ENCODE data around the gene ZDHHC11B.
"Not testable (repeated sequence)": the region's sequence is repeated elsewhere in the genome, so short reads cannot be mapped to it uniquely, and the experiment has no call there.

Gene ZDHHC11B

GRCh38 chr5:696191-696590 lies 88.3 kb downstream of the ZDHHC11B start:
- DNase-seq (ENCODE audit: low spot score); H3K36me3 ChIP-seq (replicated peaks in 1 of 2; ENCODE audit: control insufficient read depth in 2 of 2, insufficient read depth in 2 of 2, low read length in 2 of 2); H2BK12ac ChIP-seq (ENCODE audit: low read length); H4K8ac ChIP-seq (ENCODE audit: low read depth, low read length); H3K9me3 ChIP-seq (replicated peaks in 1 of 2; ENCODE audit: control insufficient read depth in 2 of 2, insufficient read depth in 1 of 2, low read depth in 1 of 2, low read length in 2 of 2); H3K18ac ChIP-seq (ENCODE audit: low read length); H2BK5ac ChIP-seq (ENCODE audit: low read length); H2BK15ac ChIP-seq (ENCODE audit: low read length); H4K91ac ChIP-seq (ENCODE audit: low read depth, low read length, poor library complexity); H3K23ac ChIP-seq (ENCODE audit: low read depth, low read length, poor library complexity); H3K4me3 ChIP-seq (ENCODE audit: low read length in 2 of 2); H3K27ac ChIP-seq (replicated peaks; ENCODE audit: low read length); H2AFZ ChIP-seq (ENCODE audit: low read length); H3K14ac ChIP-seq (ENCODE audit: low read length); H2BK120ac ChIP-seq (ENCODE audit: low read depth, low read length); H3K9ac ChIP-seq (ENCODE audit: low read depth, low read length, poor library complexity); H2AK5ac ChIP-seq (ENCODE audit: low read depth, low read length); H3K79me1 ChIP-seq (ENCODE audit: low read depth, low read length); H3K4me1 ChIP-seq (ENCODE audit: control insufficient read depth in 2 of 2, insufficient read depth in 1 of 2, low read depth in 1 of 2, low read length in 2 of 2); H3K4ac ChIP-seq (ENCODE audit: low read length); H3K4me2 ChIP-seq (ENCODE audit: insufficient read depth, low read length, poor library complexity, severe bottlenecking): not testable (repeated sequence)
- no CpG with 5 or more reads among the region's 8 CpGs for WGBS, 2 donors (ENCODE audit: extremely low coverage in 2 of 2, insufficient read length in 2 of 2, insufficient replicate concordance in 1 of 2)
- H3K27me3 ChIP-seq (ENCODE audit: control insufficient read depth in 3 of 3, insufficient read depth in 3 of 3, low read depth in 1 of 3, low read length in 3 of 3), result peaks cover 0 to 10% (median 0%) of the 10 kb centered on the region in 3 experiments

- H4K91ac ChIP-seq (ENCODE audit: low read depth, low read length, poor library complexity); H3K4me2 ChIP-seq (ENCODE audit: insufficient read depth, low read length, poor library complexity, severe bottlenecking); H3K4ac ChIP-seq (ENCODE audit: low read length); H3K79me1 ChIP-seq (ENCODE audit: low read depth, low read length); H2BK15ac ChIP-seq (ENCODE audit: low read length); H3K27ac ChIP-seq (replicated peaks; ENCODE audit: low read length); H3K18ac ChIP-seq (ENCODE audit: low read length); H2BK120ac ChIP-seq (ENCODE audit: low read depth, low read length); H3K36me3 ChIP-seq (replicated peaks in 1 of 2; ENCODE audit: control insufficient read depth in 2 of 2, insufficient read depth in 2 of 2, low read length in 2 of 2); H2BK12ac ChIP-seq (ENCODE audit: low read length); H2AFZ ChIP-seq (ENCODE audit: low read length); H3K4me1 ChIP-seq (ENCODE audit: control insufficient read depth in 2 of 2, insufficient read depth in 1 of 2, low read depth in 1 of 2, low read length in 2 of 2); H3K14ac ChIP-seq (ENCODE audit: low read length); H3K23ac ChIP-seq (ENCODE audit: low read depth, low read length, poor library complexity); H2AK5ac ChIP-seq (ENCODE audit: low read depth, low read length); H3K9me3 ChIP-seq (replicated peaks in 1 of 2; ENCODE audit: control insufficient read depth in 2 of 2, insufficient read depth in 1 of 2, low read depth in 1 of 2, low read length in 2 of 2); H3K9ac ChIP-seq (ENCODE audit: low read depth, low read length, poor library complexity); H2BK5ac ChIP-seq (ENCODE audit: low read length); H3K4me3 ChIP-seq (ENCODE audit: low read length in 2 of 2); DNase-seq (ENCODE audit: low spot score); H4K8ac ChIP-seq (ENCODE audit: low read depth, low read length): not testable (repeated sequence)
- WGBS, 2 donors (ENCODE audit: extremely low coverage in 2 of 2, insufficient read length in 2 of 2, insufficient replicate concordance in 1 of 2), result no CpG with 5 or more reads among the region's 13 CpGs
- H3K27me3 ChIP-seq (ENCODE audit: control insufficient read depth in 3 of 3, insufficient read depth in 3 of 3, low read depth in 1 of 3, low read length in 3 of 3), result peaks cover 0 to 10% (median 0%) of the 10 kb centered on the region in 3 experiments
Measured at GRCh38 chr5:695475-695874, 89.1 kb downstream of the ZDHHC11B start.

GRCh38 chr5:694042-694431 lies 90.5 kb downstream of the ZDHHC11B start:
- H3K14ac ChIP-seq (ENCODE audit: low read length); H3K4ac ChIP-seq (ENCODE audit: low read length); H2BK120ac ChIP-seq (ENCODE audit: low read depth, low read length); H3K4me2 ChIP-seq (ENCODE audit: insufficient read depth, low read length, poor library complexity, severe bottlenecking); H4K8ac ChIP-seq (ENCODE audit: low read depth, low read length); H2BK15ac ChIP-seq (ENCODE audit: low read length); H3K79me1 ChIP-seq (ENCODE audit: low read depth, low read length); H2BK12ac ChIP-seq (ENCODE audit: low read length); H3K9me3 ChIP-seq (replicated peaks in 1 of 2; ENCODE audit: control insufficient read depth in 2 of 2, insufficient read depth in 1 of 2, low read depth in 1 of 2, low read length in 2 of 2); H3K36me3 ChIP-seq (replicated peaks in 1 of 2; ENCODE audit: control insufficient read depth in 2 of 2, insufficient read depth in 2 of 2, low read length in 2 of 2); H3K23ac ChIP-seq (ENCODE audit: low read depth, low read length, poor library complexity); DNase-seq (ENCODE audit: low spot score); H2AFZ ChIP-seq (ENCODE audit: low read length); H3K18ac ChIP-seq (ENCODE audit: low read length); H2AK5ac ChIP-seq (ENCODE audit: low read depth, low read length); H2BK5ac ChIP-seq (ENCODE audit: low read length); H3K4me1 ChIP-seq (ENCODE audit: control insufficient read depth in 2 of 2, insufficient read depth in 1 of 2, low read depth in 1 of 2, low read length in 2 of 2); H3K9ac ChIP-seq (ENCODE audit: low read depth, low read length, poor library complexity); H4K91ac ChIP-seq (ENCODE audit: low read depth, low read length, poor library complexity); H3K27ac ChIP-seq (replicated peaks; ENCODE audit: low read length): not testable (repeated sequence)
- peaks cover 0 to 10% (median 0%) of the 10 kb centered on the region in 3 experiments for H3K27me3 ChIP-seq (ENCODE audit: control insufficient read depth in 3 of 3, insufficient read depth in 3 of 3, low read depth in 1 of 3, low read length in 3 of 3)
- H3K4me3 ChIP-seq (ENCODE audit: low read length in 2 of 2), result peak overlapping the region in 1 of 2 donors; percentile 48
- no CpG with 5 or more reads among the region's 22 CpGs for whole genome bisulfite sequencing, 2 donors (ENCODE audit: extremely low coverage in 2 of 2, insufficient read length in 2 of 2, insufficient replicate concordance in 1 of 2)

- H3K27me3 ChIP-seq (ENCODE audit: control insufficient read depth in 3 of 3, insufficient read depth in 3 of 3, low read depth in 1 of 3, low read length in 3 of 3), result peaks cover 0 to 10% (median 0%) of the 10 kb centered on the region in 3 experiments
- not testable (repeated sequence) for H2BK15ac ChIP-seq (ENCODE audit: low read length); H3K27ac ChIP-seq (replicated peaks; ENCODE audit: low read length); H2BK120ac ChIP-seq (ENCODE audit: low read depth, low read length); H4K91ac ChIP-seq (ENCODE audit: low read depth, low read length, poor library complexity); H3K79me1 ChIP-seq (ENCODE audit: low read depth, low read length); H2BK12ac ChIP-seq (ENCODE audit: low read length); H3K9me3 ChIP-seq (replicated peaks in 1 of 2; ENCODE audit: control insufficient read depth in 2 of 2, insufficient read depth in 1 of 2, low read depth in 1 of 2, low read length in 2 of 2); H3K14ac ChIP-seq (ENCODE audit: low read length); H3K36me3 ChIP-seq (replicated peaks in 1 of 2; ENCODE audit: control insufficient read depth in 2 of 2, insufficient read depth in 2 of 2, low read length in 2 of 2); H2AK5ac ChIP-seq (ENCODE audit: low read depth, low read length); H3K23ac ChIP-seq (ENCODE audit: low read depth, low read length, poor library complexity); H3K4me1 ChIP-seq (ENCODE audit: control insufficient read depth in 2 of 2, insufficient read depth in 1 of 2, low read depth in 1 of 2, low read length in 2 of 2); H2BK5ac ChIP-seq (ENCODE audit: low read length); H4K8ac ChIP-seq (ENCODE audit: low read depth, low read length); H3K4ac ChIP-seq (ENCODE audit: low read length)
- H3K4me2 ChIP-seq (ENCODE audit: insufficient read depth, low read length, poor library complexity, severe bottlenecking), result peak within 1 kb of the TSS; percentile 62
- H3K9ac ChIP-seq (ENCODE audit: low read depth, low read length, poor library complexity), result peak within 1 kb of the TSS; percentile 44
- WGBS, 2 donors (ENCODE audit: extremely low coverage in 2 of 2, insufficient read length in 2 of 2, insufficient replicate concordance in 1 of 2), result no CpG with 5 or more reads among the region's 109 CpGs
- peak within 1 kb of the TSS; percentile 76 for H3K18ac ChIP-seq (ENCODE audit: low read length)
- peak within 1 kb of the TSS; percentile 53 to 81 for H3K4me3 ChIP-seq (ENCODE audit: low read length in 2 of 2)
- peak; percentile 67 for DNase-seq (ENCODE audit: low spot score)
- peak within 1 kb of the TSS; percentile 86 for H2AFZ ChIP-seq (ENCODE audit: low read length)
Measured at GRCh38 chr5:693271-694041, 91.1 kb downstream of the ZDHHC11B start, which contains the start of gene TPPP. TPPP (minus strand) TSS chr5:693352; CDS start chr5:678060, 15,292 bp downstream.
